CD4-positive, alpha-beta T cell treated with Interleukin-17A for 1 hour (primary cell): ENCODE data around the gene KRTAP4-4.
A peak's percentile ranks its signal among the peaks of the same experiment; 100 is the strongest.
"Not testable (repeated sequence)": the region's sequence is repeated elsewhere in the genome, so short reads cannot be mapped to it uniquely, and the experiment has no call there.

Experiments used
- DNase-seq: peaks from one replicate; pipeline ENCODE4 v3.0.0-alpha.2; 2020

Gene KRTAP4-4

DNA sequence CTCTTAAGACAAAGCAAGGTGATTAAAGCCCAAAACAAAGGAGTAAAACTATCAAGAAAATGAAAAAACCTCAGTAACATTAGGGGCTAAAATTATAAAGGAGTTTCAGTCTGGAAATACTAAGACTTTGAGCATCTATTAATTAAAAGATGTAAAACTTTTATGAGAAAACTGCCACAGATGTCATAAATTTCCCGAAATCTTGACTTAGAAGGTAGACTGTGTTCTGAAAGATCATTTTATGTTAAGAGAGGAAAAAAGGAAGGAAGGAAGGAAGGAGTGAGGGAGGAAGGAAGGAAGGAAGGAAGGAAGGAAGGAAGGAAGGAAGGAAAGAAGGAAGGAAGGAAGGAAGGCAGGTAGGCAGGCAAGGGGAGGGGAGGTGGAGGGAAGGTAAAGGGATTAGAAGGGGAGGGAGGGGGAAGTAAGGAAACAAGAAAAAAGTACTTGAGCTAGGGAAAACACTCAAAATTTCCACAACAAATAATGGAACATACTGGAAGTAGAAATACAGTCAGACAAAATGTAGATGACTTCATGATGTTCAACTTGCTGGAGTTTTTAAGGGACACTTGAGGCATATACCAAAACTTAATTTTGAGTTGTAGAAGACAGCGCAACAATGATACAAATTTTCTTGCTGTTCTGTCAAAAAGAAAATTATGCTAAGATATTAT, 12.9 kb downstream of the KRTAP4-4 start:
- no peak for DNase-seq

DNA sequence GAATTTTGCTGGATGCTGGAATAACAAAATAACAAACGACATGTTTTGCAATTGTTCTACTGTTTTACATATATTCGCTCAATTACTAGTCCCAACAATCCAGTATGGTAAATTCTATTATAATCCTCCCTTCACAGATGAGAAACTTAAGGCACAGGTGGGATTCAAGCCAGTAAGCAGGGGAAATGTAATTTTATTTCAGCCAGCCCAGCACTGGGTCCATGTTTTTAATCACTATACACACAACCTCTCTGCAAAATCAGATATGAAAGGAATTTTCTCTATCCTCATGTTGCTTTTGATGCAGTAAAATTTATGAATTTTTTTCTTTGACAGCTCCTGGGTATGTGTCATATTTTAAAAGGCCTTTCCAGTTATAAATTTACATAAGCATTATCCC, 15.3 kb downstream of the KRTAP4-4 start:
- DNase-seq: no peak

DNA sequence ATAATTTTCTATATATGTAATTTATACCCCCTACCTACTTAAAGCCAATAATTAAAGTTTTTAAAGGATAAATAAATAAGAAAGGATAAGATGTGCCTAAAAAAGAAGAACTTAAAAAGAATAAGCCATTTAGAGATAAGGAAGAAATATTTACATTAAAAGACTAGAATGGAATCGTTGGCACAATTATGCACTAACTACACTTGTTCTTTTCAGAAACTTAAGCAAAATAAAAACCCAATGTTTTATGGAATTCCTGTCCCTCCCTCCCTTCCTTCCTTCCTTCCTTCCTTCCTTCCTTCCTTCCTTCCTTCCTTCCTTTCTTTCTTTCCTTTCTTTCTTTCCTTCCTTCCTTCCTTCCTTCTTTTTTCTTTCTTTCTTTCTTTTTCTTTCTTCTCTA, 15.7 kb downstream of the KRTAP4-4 start:
- DNase-seq: no peak

DNA sequence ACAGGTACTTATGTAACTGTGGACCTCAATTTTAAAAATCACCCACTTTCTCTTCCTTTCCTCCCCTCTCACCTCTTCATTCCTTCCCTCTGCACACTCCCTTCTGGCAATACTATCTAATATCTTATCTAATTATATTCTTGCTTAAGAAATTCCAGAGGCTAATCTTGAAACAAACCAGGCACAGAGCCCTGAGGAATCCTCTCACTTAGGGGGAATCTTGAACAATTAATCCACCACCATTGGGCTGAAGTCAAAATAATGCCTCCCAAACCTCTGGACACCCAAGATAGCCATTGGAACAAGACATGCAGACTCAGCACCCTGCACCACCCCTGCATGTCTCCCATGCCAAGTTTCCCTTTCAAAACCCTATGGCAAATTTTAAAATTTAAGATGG, 19.2 kb downstream of the KRTAP4-4 start:
- no peak for DNase-seq

DNA sequence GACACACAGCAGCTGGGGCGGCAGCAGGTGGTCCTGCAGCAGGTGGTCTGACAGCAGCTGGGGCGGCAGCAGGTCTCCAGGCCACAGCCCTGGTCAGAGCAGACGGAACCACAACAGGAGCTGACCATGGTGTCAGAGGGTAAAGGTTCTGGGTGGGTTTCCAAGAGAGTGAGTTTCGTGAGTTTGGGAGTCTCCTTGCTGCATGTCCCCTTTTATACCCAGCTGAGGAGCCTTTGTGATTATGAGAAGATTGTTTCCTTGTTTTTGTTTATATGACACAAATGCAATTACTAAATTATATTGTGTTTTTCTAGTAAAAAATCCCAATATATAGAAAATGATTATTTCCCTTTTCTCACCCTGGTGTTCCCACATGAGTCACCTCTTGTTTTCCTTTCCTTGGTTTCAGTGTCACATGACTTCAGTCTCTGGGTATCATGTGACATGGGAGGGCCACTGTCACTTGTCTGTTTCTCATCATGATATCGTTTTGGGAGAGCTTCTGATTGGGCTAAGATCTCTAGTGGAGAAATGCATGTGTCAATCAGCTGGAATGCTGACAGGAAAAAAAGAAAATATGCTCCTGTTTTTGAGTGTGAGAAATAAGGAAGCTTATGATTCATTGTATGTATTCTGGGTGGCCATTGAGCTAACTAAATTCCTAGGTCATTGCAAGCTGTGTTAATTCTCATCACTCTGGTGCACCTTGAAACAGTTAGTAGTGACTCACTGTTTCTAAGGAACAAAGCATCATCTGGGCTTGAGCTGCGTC, 20.0 kb downstream of the KRTAP4-4 start, which contains the start of gene KRTAP4-6:
Gene KRTAP4-6 (minus strand): TSS at position 185 of the 772 bp plus-strand sequence. CDS start 57 bp downstream, at position 128.
- no peak for DNase-seq

DNA sequence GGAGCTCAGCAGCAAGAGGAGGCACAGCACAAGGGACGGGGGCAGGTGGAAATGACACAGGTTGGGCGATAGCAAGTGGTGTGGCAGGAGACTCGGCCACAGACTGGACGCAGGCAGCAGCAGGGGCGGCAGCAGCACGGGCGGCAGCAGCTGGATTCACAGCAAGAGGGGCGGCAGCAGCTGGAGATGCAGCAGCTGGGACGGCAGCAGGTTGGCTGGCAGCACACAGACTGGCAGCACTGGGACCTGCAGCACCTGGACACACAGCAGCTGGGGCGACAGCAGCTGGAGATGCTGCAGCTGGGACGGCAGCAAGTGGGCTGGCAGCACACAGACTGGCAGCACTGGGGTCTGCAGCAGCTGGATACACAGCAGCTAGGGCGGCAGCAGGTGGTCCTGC, 20.7 kb downstream of the KRTAP4-4 start:
- DNase-seq: not testable (repeated sequence)

DNA sequence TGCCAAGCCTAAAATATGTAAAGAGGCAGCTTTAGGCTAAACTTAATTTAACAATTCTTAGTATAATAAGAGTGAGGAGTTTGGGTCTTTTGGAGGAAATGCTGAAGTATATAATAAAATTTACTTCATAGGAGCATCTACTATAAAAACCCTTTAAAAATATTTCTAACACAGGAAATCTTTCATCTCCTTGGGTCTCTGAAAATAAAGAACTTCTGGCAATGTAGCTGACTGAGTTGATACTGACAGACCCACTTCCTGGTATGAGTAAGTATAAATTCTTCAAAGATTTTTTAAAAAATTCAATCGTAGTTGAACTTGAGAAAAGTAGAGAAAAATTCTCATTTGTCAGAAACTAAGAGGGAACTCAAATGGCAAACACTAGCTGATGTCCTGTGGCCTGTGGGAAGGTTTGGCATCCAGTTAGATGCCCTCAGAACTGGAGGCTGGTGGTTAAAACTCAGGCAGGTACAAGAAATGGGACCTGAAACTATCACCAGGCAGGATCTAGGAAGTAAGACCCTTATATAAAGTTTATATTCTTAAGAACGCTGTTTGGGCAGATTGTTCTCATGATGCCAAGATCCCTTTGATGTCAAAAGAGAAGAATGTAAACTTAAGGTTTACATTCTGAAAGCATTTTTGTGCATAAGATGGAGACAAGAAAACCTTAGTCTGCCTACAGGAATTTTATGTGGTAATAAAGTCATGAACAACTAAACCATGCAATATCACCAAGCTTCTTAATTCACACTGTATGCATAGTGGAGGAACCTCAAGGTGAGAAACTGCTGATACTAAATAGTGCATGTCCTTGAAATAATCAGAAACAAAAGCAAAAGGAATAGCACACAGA, 26.4 kb downstream of the KRTAP4-4 start:
- DNase-seq: no peak

DNA sequence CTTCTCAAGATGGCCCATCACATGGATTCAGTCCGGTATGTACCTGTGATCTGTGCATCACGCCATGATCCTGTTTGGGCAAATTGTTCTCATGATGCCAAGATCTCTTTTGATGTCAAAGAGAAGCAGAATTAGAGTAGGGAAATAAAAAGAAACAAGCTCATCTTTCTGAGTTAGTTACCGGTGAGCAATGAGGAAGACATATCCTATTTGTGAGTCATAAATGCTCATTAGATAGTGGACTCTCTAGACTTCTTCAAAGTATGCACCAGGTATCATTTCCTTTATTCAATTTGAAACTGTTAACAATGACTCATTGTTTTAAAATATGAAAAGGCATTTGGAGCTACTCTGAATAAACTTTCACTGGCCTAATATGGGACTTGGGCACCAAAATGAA, 28.6 kb downstream of the KRTAP4-4 start:
- no peak for DNase-seq

DNA sequence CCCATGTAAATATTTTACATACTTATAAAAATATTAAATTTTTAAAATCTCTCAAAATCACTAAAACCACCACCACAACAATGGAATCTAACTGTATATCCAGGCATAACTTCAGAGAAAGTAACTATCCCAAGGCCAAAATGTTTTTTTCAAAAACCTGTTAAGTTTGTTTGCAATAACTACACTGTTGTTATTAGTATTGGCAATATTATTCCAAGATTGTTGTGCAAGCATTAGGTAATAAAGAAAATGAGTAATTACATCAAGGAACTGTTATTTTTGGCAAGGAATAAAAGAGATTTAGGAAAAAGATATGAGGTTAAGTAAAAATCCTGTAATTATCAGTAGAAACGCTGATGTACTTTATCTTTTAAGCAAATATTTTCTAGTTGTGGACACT, 33.2 kb downstream of the KRTAP4-4 start:
- no peak for DNase-seq

DNA sequence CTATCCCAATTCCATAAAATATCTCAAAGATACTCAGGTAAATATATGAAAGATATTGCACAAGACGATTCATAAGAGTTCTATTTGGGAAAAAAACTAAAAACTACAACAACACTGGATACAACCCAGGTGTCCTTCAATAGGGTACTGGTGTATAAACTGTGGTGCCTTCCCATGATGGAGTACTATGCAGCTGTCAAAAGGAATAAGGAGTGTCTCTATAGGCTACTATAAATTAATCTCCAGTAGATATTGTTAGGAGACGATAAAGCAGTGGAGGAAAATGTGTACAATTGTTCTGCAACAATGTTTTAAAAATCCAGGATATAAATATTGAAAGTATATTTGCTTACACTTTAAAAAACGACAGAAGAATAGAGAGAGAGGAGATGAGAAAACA, 34.1 kb downstream of the KRTAP4-4 start:
- DNase-seq: no peak

DNA sequence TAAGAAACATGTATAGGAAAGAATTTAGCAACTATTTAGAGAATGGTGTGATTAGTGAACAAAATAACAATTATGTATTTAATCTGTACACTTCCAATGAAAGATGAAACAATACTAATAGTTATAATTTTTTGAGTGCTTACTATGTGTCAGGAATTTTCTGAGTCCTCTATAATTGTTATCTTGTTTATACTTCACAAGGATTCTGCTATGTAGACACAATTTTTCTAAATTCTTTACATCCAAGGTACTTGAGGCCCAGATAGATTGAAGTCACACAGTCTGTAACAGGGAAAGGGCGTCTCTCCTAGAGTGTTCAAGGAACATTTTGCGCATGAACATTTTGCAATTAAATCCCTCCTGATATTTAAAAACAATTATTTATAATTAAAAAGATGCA, 35.5 kb downstream of the KRTAP4-4 start:
- DNase-seq: no peak

DNA sequence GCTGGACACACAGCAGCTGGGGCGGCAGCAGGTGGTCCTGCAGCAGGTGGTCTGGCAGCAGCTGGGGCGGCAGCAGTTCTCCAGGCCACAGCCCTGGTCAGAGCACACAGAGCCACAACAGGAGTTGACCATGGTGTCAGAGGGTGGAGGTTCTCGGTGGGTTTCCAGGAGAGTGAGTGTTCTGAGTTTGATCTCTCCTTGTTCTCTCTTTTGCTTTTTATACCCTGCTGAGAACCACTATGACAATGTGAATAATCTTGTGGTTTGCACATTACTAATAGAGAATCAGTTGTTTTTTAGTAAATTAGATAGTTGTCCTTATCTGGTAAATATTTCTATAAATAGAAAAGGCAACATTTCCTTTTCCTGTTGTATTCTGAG, 36.6 kb downstream of the KRTAP4-4 start, which contains the start of gene KRTAP4-12:
Gene KRTAP4-12 (minus strand): TSS at position 192 of the 381 bp plus-strand sequence. CDS start 60 bp downstream, at position 132.
- DNase-seq: not testable (repeated sequence)

DNA sequence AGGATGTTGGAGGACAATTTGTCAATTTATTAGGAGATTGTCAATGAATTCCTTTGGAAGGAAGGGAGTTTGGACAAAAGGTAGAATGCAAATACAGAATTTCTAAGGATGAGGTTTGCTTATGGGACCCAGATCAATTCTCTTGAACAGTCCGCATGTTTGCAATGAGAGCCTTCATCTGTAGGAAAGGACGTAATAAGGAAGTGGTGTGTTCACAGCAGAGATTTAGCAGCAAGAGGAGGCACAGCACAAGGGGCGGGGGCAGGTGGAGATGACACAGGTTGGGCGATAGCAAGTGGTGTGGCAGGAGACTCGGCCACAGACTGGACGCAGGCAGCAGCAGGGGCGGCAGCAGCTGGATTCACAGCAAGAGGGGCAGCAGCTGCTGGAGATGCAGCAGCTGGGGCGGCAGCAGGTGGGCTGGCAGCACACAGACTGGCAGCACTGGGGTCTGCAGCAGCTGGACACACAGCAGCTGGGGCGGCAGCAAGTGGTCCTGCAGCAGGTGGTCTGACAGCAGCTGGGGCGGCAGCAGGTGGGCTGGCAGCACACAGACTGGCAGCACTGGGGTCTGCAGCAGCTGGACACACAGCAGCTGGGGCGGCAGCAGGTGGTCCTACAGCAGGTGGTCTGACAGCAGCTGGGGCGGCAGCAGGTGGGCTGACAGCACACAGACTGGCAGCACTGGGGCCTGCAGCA, 37.1 kb downstream of the KRTAP4-4 start:
- not testable (repeated sequence) for DNase-seq

DNA sequence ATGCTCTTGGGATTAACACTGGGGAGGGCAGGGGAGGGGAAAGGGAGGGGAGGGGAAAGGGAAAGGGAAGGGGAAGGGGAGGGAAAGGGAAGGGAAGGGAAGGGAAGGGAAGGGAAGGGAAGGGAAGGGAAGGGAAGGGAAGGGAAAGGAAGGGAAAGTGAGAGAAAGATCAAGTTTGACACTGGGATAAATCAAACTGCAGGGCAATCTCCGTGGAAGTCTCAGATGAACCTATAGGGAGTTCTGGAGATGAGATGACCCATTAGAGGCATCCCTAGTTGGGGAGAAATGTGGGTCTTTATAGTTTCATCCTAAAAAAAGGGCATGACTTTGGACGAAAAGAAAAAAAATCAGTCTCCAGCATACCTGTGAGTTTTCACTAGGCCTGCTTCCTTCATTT, 38.8 kb downstream of the KRTAP4-4 start:
- DNase-seq: no peak

DNA sequence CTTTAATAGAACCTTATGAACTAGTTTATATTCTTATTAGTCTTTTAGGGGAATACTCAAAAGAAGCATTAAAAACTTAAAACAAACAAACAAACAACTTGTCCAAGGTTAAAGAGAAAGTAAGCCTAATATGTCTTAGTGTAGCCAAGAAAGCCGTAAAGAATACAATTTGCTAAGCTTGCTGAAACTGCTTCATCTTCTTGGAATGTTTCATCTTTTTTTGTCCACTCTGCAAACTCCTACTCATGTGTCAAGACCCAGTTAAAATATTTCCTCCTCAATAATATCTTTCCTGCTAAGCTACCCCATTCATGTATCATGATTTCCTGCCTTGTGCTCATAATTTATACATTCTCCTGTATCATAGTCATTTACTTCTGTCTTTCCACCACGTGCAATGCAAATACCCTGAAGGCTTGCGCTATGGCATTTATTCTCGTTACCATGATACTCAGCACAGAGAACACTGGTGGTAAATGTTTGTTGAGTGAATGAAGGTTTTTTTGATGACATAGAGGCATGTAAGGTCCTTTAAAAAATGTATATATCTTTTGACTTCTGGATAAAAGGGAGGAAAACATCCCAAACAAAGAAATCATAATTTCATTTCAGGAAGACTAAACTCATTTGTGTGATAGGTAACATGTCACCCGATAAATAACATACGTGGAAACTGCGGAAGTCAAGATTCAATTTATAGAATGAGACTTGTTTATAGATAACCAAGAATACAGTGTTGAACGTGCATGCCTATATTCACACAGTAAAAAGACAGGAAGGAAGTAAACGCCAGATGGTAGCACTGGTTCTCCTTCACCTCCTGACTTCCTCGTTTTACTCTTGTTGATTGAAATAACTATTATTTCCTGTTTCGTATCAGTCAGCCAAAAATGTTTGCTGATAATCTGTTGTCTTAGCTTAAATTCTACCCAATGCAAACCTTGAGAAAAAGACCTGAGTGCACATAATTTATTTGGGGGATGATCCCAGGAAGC, 40.6 kb downstream of the KRTAP4-4 start:
- DNase-seq: peak; percentile 23

DNA sequence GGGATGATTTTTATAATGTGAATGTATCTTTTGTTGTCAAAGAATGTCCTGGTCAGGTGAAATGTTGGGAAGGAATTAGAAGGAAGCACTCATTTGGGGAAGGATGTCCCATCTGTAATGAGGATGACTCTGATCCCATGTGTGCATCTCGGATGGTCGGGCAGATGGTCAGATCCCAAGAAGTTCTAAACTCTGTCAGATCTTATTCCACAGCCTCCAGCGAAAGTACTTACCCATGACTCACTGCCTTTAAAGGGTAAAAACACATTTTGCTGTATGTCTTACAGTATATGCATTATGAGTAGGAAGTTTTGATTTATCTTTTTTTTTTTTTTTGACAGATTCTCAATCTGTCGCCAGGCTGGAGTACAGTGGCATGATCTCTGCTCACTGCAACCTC, 41.8 kb downstream of the KRTAP4-4 start:
- no peak for DNase-seq

DNA sequence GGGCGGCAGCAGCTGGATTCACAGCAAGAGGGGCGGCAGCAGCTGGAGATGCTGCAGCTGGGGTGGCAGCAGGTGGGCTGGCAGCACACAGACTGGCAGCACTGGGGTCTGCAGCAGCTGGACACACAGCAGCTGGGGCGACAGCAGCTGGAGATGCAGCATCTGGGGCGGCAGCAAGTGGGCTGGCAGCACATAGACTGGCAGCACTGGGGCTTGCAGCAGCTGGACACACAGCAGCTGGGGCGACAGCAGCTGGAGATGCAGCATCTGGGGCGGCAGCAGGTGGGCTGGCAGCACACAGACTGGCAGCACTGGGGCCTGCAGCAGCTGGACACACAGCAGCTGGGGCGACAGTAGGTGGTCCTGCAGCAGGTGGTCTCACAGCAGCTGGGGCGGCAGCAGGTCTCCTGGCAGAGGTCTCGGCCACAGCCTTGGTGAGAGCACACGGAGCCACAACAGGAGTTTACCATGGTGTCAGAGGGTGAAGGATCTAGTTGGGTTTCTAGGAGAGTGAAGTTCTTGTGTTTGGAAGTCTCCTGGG, 42.6 kb downstream of the KRTAP4-4 start, which contains the start of gene KRTAP4-11:
Gene KRTAP4-11 (minus strand): TSS at position 528 of the 541 bp plus-strand sequence. CDS start 58 bp downstream, at position 470.
- DNase-seq: not testable (repeated sequence)

DNA sequence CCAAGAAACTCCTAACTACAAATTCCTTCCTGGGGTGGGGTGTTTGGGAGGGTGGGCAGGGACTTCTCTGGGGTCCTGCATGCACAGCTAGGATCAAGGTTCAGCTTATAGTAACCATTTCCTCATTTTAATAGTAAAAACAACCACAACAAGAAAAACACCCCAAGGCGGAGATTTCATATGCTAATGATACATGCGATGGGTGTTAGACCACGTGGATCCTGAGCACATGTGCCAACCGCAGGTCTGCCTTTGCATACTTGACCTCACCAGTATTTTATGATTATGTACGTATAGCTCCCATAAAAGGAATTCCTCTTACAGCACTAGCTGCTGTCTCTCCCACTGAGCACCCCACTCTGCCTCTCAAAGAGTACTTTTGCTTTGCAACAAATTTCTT, 44.3 kb downstream of the KRTAP4-4 start:
- DNase-seq: no peak

DNA sequence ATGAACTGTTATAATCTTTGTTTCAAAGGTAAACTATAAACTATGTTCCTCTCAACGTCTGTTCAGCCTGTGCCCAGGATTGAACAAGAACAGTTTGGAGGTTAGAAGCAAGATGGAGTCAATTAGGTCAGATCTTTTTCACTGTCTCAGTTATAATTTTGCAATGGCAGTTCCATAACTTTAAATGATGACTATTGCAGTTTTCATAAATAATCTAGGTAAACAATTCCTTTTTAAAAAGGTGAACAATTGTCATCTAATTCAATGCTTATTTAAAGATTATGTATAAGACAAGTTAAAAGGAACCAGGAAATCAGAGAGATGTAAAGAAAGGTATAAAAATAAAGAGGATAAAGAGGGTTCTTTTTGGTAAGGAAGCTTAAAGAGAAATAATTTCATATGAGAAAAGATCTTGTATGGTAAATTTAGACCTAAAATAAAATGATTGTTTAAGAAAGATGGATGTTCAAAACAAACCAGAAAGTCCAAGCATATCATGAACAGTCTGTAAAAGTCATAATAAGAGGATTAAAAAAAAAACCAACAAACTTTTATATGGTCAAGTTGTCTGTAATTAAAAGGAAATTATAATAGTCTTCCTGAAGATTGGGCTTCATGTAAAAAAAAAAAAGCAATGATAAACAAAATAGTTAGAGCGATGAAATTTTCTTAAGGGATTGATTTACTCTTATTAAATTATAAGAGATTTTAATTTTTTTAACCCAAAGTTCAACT, 49.2 kb downstream of the KRTAP4-4 start:
- DNase-seq: no peak
